ENCODE results near the gene HADHA. TPM values are rescaled to one million over a fixed set of nuclear protein-coding genes. Genes with fewer than 3 reads are reported as not detected.

HADHA gene
- total RNA-seq, 1 donor from 2014 or later, result 120 TPM

- Histone ChIP-seq H3K9me3 (ENCODE audit: low read depth) (no peaks in the 10 kb centered on the region), H3K4me1 (no peaks in the 10 kb centered on the region), H3F3A (ENCODE audit: low read depth) (peaks cover 3% of the 10 kb centered on the region), H4K20me1 (ENCODE audit: low read depth) (no peaks in the 10 kb centered on the region), H3K36me3 (no peaks in the 10 kb centered on the region), H3K4me3 (no peak overlapping the region), H3K27ac (no peak overlapping the region), H3K27me3 (no peaks in the 10 kb centered on the region), H3K4me2 (no peak overlapping the region), H2AFZ (replicated peaks) (no peak overlapping the region), H3K79me2 (ENCODE audit: low read depth) (no peaks in the 10 kb centered on the region), H3K9ac (no peak overlapping the region)
- no peaks in the 10 kb centered on the region for H3K27me3 Mint-ChIP-seq (ENCODE audit: insufficient read depth, low read depth)
- H3K4me3 Mint-ChIP-seq, result no peak overlapping the region
- no peaks in the 10 kb centered on the region for H3K9me3 Mint-ChIP-seq
- H3K27ac Mint-ChIP-seq, result no peak overlapping the region
- H3K36me3 Mint-ChIP-seq, result peaks cover 7% of the 10 kb centered on the region
- no peak for TF ChIP-seq CTCF (IDR thresholded peaks at IDR 0.05)
- no peak for TF ChIP-seq EZH2phosphoT487 (IDR thresholded peaks at IDR 0.05)
- TF ChIP-seq EZH2 (IDR thresholded peaks at IDR 0.05), result no peak
- no peak for DNase-seq (ENCODE audit: low spot score)
- H3K4me1 Mint-ChIP-seq, result no peaks in the 10 kb centered on the region
Measured at GRCh38 chr2:26274058-26274613, 29.7 kb upstream of the HADHA start.

GRCh38 chr2:26273501-26273900 is 29.1 kb upstream of the HADHA start:
- H3K4me3 Mint-ChIP-seq, result no peak overlapping the region
- Histone ChIP-seq H3K36me3 (no peaks in the 10 kb centered on the region), H2AFZ (replicated peaks) (no peak overlapping the region), H3K9me3 (ENCODE audit: low read depth) (no peaks in the 10 kb centered on the region), H3K4me3 (no peak overlapping the region), H3K27ac (no peak overlapping the region), H3K79me2 (ENCODE audit: low read depth) (no peaks in the 10 kb centered on the region), H3K4me2 (no peak overlapping the region), H4K20me1 (ENCODE audit: low read depth) (no peaks in the 10 kb centered on the region), H3K27me3 (no peaks in the 10 kb centered on the region), H3K4me1 (no peaks in the 10 kb centered on the region), H3K9ac (no peak overlapping the region), H3F3A (ENCODE audit: low read depth) (peaks cover 3% of the 10 kb centered on the region)
- H3K4me1 Mint-ChIP-seq, result no peaks in the 10 kb centered on the region
- peaks cover 7% of the 10 kb centered on the region for H3K36me3 Mint-ChIP-seq
- no peaks in the 10 kb centered on the region for H3K27me3 Mint-ChIP-seq (ENCODE audit: insufficient read depth, low read depth)
- DNase-seq (ENCODE audit: low spot score), result no peak
- no peak overlapping the region for H3K27ac Mint-ChIP-seq
- no peaks in the 10 kb centered on the region for H3K9me3 Mint-ChIP-seq
- no peak for TF ChIP-seq CTCF (IDR thresholded peaks at IDR 0.05)
- no peak for TF ChIP-seq EZH2 (IDR thresholded peaks at IDR 0.05)
- TF ChIP-seq EZH2phosphoT487 (IDR thresholded peaks at IDR 0.05), result no peak

- DNase-seq (ENCODE audit: low spot score), result no peak
- peaks cover 3% of the 10 kb centered on the region for H3F3A ChIP-seq (ENCODE audit: low read depth)
- H3K4me3 ChIP-seq, result no peak overlapping the region
- H3K9me3 ChIP-seq (ENCODE audit: low read depth), result no peaks in the 10 kb centered on the region
- Mint-ChIP-seq H3K27me3 (ENCODE audit: insufficient read depth, low read depth) (no peaks in the 10 kb centered on the region), H3K36me3 (peaks cover 4% of the 10 kb centered on the region), H3K4me3 (no peak overlapping the region), H3K9me3 (no peaks in the 10 kb centered on the region), H3K4me1 (no peaks in the 10 kb centered on the region), H3K27ac (no peak overlapping the region)
- TF ChIP-seq EZH2 (IDR thresholded peaks at IDR 0.05), result no peak
- TF ChIP-seq CTCF (IDR thresholded peaks at IDR 0.05), result no peak
- no peak for TF ChIP-seq EZH2phosphoT487 (IDR thresholded peaks at IDR 0.05)
- H4K20me1 ChIP-seq (ENCODE audit: low read depth), result no peaks in the 10 kb centered on the region
- H3K79me2 ChIP-seq (ENCODE audit: low read depth), result no peaks in the 10 kb centered on the region
- H3K36me3 ChIP-seq, result no peaks in the 10 kb centered on the region
- H3K4me1 ChIP-seq, result no peaks in the 10 kb centered on the region
- H3K4me2 ChIP-seq, result no peak overlapping the region
- no peak overlapping the region for H3K27ac ChIP-seq
- no peaks in the 10 kb centered on the region for H3K27me3 ChIP-seq
- H2AFZ ChIP-seq (replicated peaks), result no peak overlapping the region
- H3K9ac ChIP-seq, result no peak overlapping the region
Measured at GRCh38 chr2:26270373-26270772, 25.9 kb upstream of the HADHA start.
